Ascending aorta (tissue), 2 donors: ENCODE measurements around the gene TRIM71. TPM values are rescaled to one million over a fixed set of nuclear protein-coding genes. Genes with fewer than 3 reads are reported as not detected.
"Not testable (repeated sequence)": the region's sequence is repeated elsewhere in the genome, so short reads cannot be mapped to it uniquely, and the experiment has no call there.

ENCODE experiments used
- DNase-seq, 2 donors: peaks; one replicate each; pipeline ENCODE4 v3.0.0-alpha.2; 2019; ENCODE audit warnings: low spot score in 2 of 2
- H3K27ac ChIP-seq, 2 donors: fragments of 200-600 bp; sonication (generic); one replicate each; pipeline ENCODE4 v1.5.1; 2016 to 2017; ENCODE audit warnings: mild to moderate bottlenecking in 1 of 2
- H3K27me3 ChIP-seq: fragments of 200-600 bp; sonication (generic); one replicate; pipeline ENCODE4 v1.5.1; 2017
- H3K36me3 ChIP-seq, 2 donors: fragments of 200-600 bp; sonication (generic); one replicate each; pipeline ENCODE4 v1.5.1; 2016
- H3K4me1 ChIP-seq, 2 donors: fragments of 200-600 bp; sonication (generic); one replicate each; pipeline ENCODE4 v1.5.1; 2016 to 2017; ENCODE audit warnings: mild to moderate bottlenecking in 1 of 2
- H3K4me3 ChIP-seq, 2 donors: fragments of 200-600 bp; sonication (generic); one replicate each; pipeline ENCODE4 v1.5.1; 2016 to 2017; ENCODE audit warnings: mild to moderate bottlenecking in 1 of 2
- H3K9me3 ChIP-seq, 2 donors: fragments of 200-600 bp; sonication (generic); one replicate each; pipeline ENCODE4 v1.5.1; 2016
- CTCF ChIP-seq, 3 experiments: fragments of 200-600 bp in 2 of 3; fragments of 450-650 bp in 1 of 3; sonication (generic) in 2 of 3; IDR thresholded peaks; one replicate each; pipeline ENCODE4 v1.5.1; 2016 to 2019; ENCODE audit warnings: antibody characterized with exemption in 3 of 3, mild to moderate bottlenecking in 1 of 3, moderate library complexity in 1 of 3
- intact Hi-C: fragments of 100-400 bp; cut with DNase I; formaldehyde crosslinking; loops from one replicate; pipeline ENCODE4 v1.15.1; 2023
- total RNA-seq: library from RNA; depleted of rRNA; stranded (reverse); fragments of >200 nt; gene quantifications from one replicate; pipeline ENCODE4 v1.1.0, GENCODE V29; 2016

TRIM71 gene
- total RNA-seq, 1 donor from 2014 or later = not detected

- Histone ChIP-seq H3K36me3 (no peaks in the 10 kb centered on the region), H3K9me3 (no peaks in the 10 kb centered on the region), H3K4me1 (no peaks in the 10 kb centered on the region), H3K27ac (no peak overlapping the region), H3K4me3 (no peak overlapping the region), H3K27me3 (no peaks in the 10 kb centered on the region)
- peak in 1 of 2 donors; percentile 25 for DNase-seq
- no peak for TF ChIP-seq CTCF (IDR thresholded peaks at IDR 0.05)
- intact Hi-C loops = no loop called here
Observed at GRCh38 chr3:32930161-32930560, 112.4 kb downstream of the TRIM71 start.

GRCh38 chr3:32931273-32931672 lies 113.5 kb downstream of the TRIM71 start:
- H3K9me3 ChIP-seq, H3K27ac ChIP-seq, H3K27me3 ChIP-seq, H3K4me3 ChIP-seq, intact Hi-C loops, H3K4me1 ChIP-seq, H3K36me3 ChIP-seq: not testable (repeated sequence)
- DNase-seq = peak in 1 of 2 donors; percentile 31

GRCh38 chr3:32934150-32934742 lies 116.4 kb downstream of the TRIM71 start:
- peak in 2 of 3 experiments; percentile 30 to 52 for TF ChIP-seq CTCF (IDR thresholded peaks at IDR 0.05)
- H3K4me3 ChIP-seq = no peak overlapping the region
- no peaks in the 10 kb centered on the region for H3K36me3 ChIP-seq
- H3K27ac ChIP-seq = no peak overlapping the region
- no peaks in the 10 kb centered on the region for H3K4me1 ChIP-seq
- H3K9me3 ChIP-seq = no peaks in the 10 kb centered on the region
- peak in 1 of 2 donors; percentile 51 for DNase-seq
- no peaks in the 10 kb centered on the region for H3K27me3 ChIP-seq
- intact Hi-C loops = no loop called here

GRCh38 chr3:32937331-32937730 lies 119.5 kb downstream of the TRIM71 start:
- H3K9me3 ChIP-seq = no peaks in the 10 kb centered on the region
- intact Hi-C loops = no loop called here

GRCh38 chr3:32939531-32940284 lies 121.9 kb downstream of the TRIM71 start:
- H3K4me3 ChIP-seq, H3K4me1 ChIP-seq, H3K9me3 ChIP-seq, H3K36me3 ChIP-seq, intact Hi-C loops, H3K27ac ChIP-seq, H3K27me3 ChIP-seq, DNase-seq: not testable (repeated sequence)

More at GRCh38 chr3:32937331-32937730, 119.5 kb downstream of the TRIM71 start:
- Histone ChIP-seq H3K4me3 (no peak overlapping the region), H3K36me3 (no peaks in the 10 kb centered on the region), H3K27me3 (no peaks in the 10 kb centered on the region), H3K27ac (no peak overlapping the region), H3K4me1 (no peaks in the 10 kb centered on the region)
- no peak for DNase-seq
- TF ChIP-seq CTCF (IDR thresholded peaks at IDR 0.05) = no peak

- Histone ChIP-seq H3K4me1 (no peaks in the 10 kb centered on the region), H3K27ac (no peak overlapping the region), H3K9me3 (no peaks in the 10 kb centered on the region), H3K27me3 (no peaks in the 10 kb centered on the region), H3K36me3 (no peaks in the 10 kb centered on the region), H3K4me3 (no peak overlapping the region)
- no peak for DNase-seq
- TF ChIP-seq CTCF (IDR thresholded peaks at IDR 0.05) = no peak
- intact Hi-C loops = no loop called here
Observed at GRCh38 chr3:32940726-32941125, 122.9 kb downstream of the TRIM71 start.
